ENCODE data around the gene CNTNAP4.

The CNTNAP4 gene

GRCh38 chr16:76309639-76310335 lies 32.6 kb downstream of the CNTNAP4 start:
- DNase-seq (ENCODE audit: low read depth), result no peak

- DNase-seq (ENCODE audit: low read depth), result no peak
Measured at GRCh38 chr16:76311260-76311659, 34.1 kb downstream of the CNTNAP4 start.

GRCh38 chr16:76318565-76318964 lies 41.4 kb downstream of the CNTNAP4 start:
- no peak for DNase-seq (ENCODE audit: low read depth)

- no peak for DNase-seq (ENCODE audit: low read depth)
Measured at GRCh38 chr16:76329106-76329505, 51.9 kb downstream of the CNTNAP4 start.

- DNase-seq (ENCODE audit: low read depth), result no peak
Measured at GRCh38 chr16:76335180-76335974, 58.2 kb downstream of the CNTNAP4 start.

GRCh38 chr16:76336112-76336511 lies 58.9 kb downstream of the CNTNAP4 start:
- DNase-seq (ENCODE audit: low read depth), result no peak

GRCh38 chr16:76338472-76338871 lies 61.3 kb downstream of the CNTNAP4 start:
- DNase-seq (ENCODE audit: low read depth), result no peak

- no peak for DNase-seq (ENCODE audit: low read depth)
Measured at GRCh38 chr16:76343769-76344168, 66.6 kb downstream of the CNTNAP4 start.

- DNase-seq (ENCODE audit: low read depth), result no peak
Measured at GRCh38 chr16:76345163-76345661, 68.0 kb downstream of the CNTNAP4 start.

- no peak for DNase-seq (ENCODE audit: low read depth)
Measured at GRCh38 chr16:76346210-76346609, 69.0 kb downstream of the CNTNAP4 start.

GRCh38 chr16:76351441-76351840 lies 74.2 kb downstream of the CNTNAP4 start:
- DNase-seq (ENCODE audit: low read depth), result no peak

- DNase-seq (ENCODE audit: low read depth), result no peak
Measured at GRCh38 chr16:76360404-76360803, 83.2 kb downstream of the CNTNAP4 start.

- DNase-seq (ENCODE audit: low read depth), result no peak
Measured at GRCh38 chr16:76370344-76370743, 93.1 kb downstream of the CNTNAP4 start.

GRCh38 chr16:76371441-76371840 lies 94.2 kb downstream of the CNTNAP4 start:
- no peak for DNase-seq (ENCODE audit: low read depth)

- no peak for DNase-seq (ENCODE audit: low read depth)
Measured at GRCh38 chr16:76373998-76374397, 96.8 kb downstream of the CNTNAP4 start.

GRCh38 chr16:76376988-76377387 lies 99.8 kb downstream of the CNTNAP4 start:
- DNase-seq (ENCODE audit: low read depth), result no peak

GRCh38 chr16:76378020-76378419 lies 100.8 kb downstream of the CNTNAP4 start:
- no peak for DNase-seq (ENCODE audit: low read depth)

GRCh38 chr16:76381096-76381495 lies 103.9 kb downstream of the CNTNAP4 start:
- DNase-seq (ENCODE audit: low read depth), result no peak

- no peak for DNase-seq (ENCODE audit: low read depth)
Measured at GRCh38 chr16:76385601-76386230, 108.5 kb downstream of the CNTNAP4 start.

GRCh38 chr16:76386784-76387183 lies 109.6 kb downstream of the CNTNAP4 start:
- no peak for DNase-seq (ENCODE audit: low read depth)

- no peak for DNase-seq (ENCODE audit: low read depth)
Measured at GRCh38 chr16:76387994-76388393, 110.8 kb downstream of the CNTNAP4 start.

GRCh38 chr16:76389126-76389525 lies 111.9 kb downstream of the CNTNAP4 start:
- no peak for DNase-seq (ENCODE audit: low read depth)

- DNase-seq (ENCODE audit: low read depth), result no peak
Measured at GRCh38 chr16:76390476-76390875, 113.3 kb downstream of the CNTNAP4 start.

Data from GM04503 (cell line).